GM19463 (cell line): Measurements from ENCODE around the gene PXDC1.
"Not testable (repeated sequence)": the region's sequence is repeated elsewhere in the genome, so short reads cannot be mapped to it uniquely, and the experiment has no call there.

Source experiments
- ATAC-seq: cut with Tn5 transposase; IDR thresholded peaks from one replicate; pipeline ENCODE4 v1.9.1; 2021; ENCODE audit warnings: mild to moderate bottlenecking, moderate library complexity; ENCODE audit not compliant: unreplicated experiment

Gene PXDC1

DNA sequence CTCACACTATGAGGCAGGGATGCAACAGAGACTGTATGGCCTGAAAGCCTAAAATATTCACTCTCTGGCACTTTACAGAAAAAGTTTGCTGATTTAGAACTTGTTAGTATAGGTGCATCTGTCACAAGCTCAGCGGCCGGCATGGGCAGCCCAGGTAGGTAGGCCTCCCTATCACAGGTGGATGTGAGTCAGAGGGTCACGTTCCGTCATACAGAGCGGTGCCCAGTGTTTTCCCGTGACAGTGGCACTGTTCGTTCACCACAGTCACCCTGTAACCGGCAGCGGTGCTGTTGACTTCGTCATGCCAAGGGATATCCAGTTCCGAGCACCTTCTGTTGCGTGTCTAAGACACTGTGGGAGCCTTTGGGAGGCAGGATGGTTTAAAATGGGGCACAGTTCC lies 32.9 kb upstream of the PXDC1 start:
- ATAC-seq, result no peak

DNA sequence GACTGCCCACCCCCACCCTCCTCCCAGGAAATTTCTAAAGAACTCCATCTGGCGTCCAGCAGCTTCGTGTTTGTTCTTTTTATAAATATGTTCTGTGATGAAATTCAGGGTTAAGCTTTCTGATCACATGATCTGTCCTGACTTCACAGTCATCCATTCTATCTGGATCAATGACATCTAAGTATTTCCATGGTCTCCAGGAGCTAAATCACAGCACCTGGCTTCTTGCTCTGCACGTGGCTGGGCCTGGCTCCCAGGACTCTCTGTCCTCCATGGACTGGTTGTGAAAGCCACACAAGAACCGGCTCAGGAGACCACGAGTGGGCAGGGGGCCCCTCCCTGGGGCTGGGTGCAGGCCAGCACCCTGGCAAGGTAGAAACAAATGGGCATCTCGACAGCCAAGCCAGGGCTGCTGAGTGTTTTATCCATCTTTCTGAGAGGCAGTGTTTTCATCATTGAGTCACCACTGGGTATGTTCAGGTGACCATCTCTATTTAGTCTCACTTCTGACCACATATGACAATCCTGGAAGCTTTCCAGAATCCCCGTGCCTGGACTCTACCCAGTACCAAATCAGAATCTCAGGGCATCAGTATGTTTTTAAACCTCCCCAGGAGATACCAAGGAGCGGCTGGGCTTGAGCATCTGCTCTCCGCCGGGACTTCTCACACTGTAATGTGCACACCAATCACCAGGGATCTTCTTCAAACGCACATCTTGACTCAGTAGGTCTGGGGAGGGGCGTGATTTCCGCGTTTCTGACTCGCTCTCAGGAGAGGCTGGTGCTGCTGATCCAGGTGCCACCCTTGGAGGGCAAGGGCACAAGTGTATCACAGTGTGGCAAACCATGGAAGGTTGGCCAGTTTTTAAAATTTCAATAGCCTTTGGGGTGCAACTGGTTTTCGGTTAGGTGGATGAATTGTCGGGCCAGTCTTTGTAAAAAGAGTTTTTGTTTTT lies 31.6 kb upstream of the PXDC1 start:
- no peak for ATAC-seq

DNA sequence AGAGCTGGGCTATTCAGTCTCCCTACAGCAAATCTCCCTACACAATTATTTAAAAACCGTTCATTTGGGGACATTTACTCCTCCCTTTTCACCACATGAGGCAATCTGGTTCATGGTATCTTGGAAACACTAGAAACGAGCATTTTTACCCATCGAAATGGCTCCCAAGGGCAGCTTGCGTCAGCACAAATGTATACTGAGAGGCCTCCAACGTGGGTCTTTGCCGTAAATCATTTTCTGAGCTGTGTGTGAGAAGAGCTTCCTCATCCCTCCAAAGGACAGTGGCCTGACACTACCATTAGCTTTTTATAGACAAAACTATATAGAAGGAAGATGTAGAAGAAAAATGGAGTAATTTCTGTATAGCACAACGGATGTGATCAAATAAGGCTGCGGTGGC lies 30.0 kb upstream of the PXDC1 start:
- no peak for ATAC-seq

DNA sequence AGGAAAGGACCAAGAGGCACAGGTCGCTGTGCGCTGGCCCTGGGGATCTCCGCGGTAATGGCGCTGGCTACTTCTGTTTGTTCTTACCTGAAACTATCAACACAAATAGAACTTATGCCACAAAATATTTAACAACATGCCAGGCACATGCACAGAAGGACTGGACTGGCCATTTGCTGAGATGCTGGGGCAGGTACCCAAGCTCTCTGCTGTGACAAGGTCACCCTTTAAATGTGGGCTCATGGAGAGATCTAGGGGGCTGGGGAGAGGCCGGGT lies 28.0 kb upstream of the PXDC1 start:
- no peak for ATAC-seq

DNA sequence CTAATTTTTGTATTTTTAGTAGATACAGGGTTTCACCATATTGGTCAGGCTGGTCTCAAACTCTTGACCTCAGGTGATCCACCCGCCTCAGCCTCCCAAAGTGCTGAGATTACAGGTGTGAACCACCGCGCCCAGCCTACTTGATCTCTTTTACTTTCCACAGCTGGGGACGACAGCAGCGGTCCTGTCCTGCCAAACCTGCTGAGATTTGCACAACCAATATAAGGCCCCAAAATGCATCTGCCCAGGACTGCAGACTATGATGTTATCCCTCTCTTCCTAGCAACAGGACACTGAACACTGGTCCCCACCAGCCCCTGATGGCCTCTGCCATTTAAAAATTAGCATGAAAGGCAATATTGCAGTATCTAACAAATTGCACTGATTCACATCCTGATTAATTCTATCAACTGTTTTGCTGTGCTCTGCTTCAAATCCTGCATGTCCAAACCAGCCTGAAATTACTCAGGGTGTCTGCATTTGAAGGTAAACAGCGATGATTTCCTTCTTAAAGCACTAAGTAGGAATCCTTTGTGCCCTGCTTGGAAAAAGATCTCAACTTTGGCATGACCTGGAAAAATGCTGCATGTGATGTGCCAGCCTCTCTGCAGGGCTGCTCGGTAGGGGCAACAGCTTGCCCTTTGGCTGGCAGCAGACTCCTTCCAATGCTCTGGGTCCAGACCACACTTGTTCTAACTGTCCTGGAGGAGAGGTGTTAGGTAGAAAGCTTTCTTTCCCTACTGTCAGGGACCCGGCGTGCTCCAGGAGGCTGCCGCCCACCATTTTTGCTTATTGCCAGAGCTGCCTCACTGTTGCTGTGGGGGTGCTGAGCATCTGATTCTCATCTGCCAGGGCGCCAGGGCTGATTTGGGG lies 27.4 kb upstream of the PXDC1 start:
- no peak for ATAC-seq

DNA sequence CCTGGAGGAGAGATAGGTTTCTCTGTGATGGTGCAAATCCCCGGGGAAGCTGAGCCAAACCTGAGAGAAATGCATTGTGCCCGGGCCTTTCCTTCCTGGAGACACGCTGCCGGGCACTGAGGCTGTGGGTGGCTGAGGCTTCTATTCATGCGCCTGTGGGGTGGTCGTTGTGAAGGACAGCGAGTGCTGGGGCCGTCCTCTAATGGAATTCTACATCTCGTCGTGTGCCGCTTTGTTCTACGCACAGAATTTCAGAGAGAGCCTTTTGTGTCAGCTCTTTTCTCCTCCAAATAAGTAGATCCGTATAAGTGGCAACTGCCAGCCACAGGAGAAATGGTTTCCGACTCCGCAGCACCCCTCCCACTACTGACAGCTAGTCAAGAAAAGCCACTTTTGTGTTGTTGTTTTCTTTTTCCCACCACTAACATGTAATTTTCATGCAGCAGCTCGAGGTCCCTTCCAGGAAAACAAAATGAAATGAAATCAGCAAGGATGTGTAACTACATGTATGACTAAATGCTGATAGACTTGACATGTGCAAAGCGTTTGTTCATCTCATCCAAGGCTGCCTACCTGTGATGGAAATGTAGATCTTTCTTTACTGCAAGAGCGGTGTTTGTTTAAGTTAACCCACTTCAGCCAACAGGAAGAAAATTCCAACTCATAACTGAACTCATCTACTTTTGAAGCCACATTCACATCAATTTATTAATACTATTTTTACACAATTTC lies 26.4 kb upstream of the PXDC1 start:
- no peak for ATAC-seq

DNA sequence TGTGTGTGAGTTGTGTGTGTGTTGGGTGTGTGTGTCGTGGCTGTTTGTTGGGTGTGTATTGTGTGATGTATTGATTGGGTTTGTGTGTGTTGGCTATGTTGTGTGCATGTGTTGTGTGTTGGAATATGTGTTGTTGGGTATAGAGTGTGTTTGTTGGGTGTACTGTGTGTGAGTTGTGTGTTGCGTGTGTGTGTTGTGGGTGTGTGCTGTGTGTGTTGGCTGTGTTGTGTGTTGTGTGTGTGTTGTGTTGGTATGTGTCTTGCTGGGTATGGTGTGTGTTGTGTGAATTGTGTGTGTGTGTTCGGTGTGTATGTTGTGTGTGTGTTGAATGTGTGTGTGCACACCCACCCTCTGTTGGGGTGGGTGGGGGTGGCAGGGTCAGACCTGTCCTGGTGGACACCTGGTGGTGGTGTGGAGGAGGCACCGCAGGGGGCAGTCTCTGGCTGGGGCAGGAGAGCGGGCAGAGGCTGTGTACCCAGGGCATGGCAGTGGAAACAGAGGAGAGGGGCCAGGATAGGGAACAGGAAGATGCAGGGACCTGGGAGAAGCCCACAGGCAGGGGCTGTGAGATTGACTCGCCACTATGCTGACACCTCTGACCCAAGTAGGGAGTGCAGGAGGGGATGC lies 25.5 kb upstream of the PXDC1 start:
- ATAC-seq, result no peak

DNA sequence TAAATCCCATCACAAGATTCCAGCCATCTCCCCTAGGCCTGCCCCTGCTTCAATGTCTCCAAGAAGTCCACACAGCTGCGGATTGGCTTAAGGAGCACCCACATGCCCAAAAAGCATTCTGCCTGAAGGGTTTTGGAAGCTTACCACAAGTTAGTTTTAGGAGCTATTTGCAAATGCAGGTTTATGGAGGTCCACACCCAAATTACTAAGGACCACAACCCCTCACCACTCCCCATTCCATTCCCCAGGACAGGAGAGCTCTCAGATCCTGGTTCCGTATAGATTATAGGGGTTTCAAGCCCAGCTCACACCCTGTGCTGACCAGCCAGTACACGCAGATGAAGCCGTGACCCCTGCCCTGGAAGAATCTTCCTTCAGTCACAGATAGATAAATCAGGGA lies 24.3 kb upstream of the PXDC1 start:
- no peak for ATAC-seq

DNA sequence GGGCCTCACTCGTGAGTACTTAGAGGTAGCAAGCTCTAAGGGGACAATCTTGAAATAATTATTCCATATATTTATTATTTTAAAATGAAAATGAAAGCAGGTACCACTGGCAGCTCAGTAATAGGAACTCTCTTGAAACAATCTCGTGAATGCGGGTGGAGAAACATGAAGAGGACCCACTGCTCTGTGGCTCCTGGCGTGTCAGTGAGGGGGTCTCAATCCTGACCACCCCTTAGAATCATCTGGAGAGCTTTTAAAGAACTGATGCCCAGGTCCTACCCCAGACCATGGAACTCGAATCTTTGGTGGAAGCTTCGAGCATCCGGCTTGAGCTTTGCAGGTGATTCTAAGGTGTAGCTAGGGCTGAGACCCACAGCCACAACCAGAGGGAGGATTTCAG lies 23.9 kb upstream of the PXDC1 start:
- no peak for ATAC-seq

DNA sequence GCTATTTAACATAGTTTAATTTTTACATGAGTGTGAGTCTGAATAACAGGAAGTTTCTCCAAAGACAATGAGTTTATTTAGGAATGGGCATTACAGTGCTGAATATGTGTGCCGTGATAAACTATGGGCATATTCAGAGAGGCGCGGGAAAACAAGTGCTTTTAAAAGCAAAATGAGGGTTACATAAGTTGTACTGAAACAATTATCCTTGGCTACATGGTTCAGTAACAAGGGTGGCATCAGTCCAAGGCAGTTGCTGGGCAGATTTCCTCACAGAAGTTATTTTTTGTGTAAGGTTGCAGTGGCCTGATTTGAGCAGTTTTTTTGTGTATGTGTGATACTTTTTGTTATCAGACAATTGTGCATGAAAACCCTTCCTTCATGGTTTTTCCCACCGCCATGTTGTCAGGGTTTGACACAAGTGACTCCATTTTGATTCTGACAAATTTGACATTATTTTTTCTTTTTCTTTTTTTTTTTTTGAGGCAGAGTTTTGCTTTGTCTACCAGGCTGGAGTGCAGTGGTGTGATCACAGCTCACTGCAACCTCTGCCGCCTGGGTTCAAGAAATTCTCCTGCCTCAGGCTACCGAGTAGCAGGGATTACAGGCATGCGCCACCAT lies 22.3 kb upstream of the PXDC1 start:
- ATAC-seq, result no peak

DNA sequence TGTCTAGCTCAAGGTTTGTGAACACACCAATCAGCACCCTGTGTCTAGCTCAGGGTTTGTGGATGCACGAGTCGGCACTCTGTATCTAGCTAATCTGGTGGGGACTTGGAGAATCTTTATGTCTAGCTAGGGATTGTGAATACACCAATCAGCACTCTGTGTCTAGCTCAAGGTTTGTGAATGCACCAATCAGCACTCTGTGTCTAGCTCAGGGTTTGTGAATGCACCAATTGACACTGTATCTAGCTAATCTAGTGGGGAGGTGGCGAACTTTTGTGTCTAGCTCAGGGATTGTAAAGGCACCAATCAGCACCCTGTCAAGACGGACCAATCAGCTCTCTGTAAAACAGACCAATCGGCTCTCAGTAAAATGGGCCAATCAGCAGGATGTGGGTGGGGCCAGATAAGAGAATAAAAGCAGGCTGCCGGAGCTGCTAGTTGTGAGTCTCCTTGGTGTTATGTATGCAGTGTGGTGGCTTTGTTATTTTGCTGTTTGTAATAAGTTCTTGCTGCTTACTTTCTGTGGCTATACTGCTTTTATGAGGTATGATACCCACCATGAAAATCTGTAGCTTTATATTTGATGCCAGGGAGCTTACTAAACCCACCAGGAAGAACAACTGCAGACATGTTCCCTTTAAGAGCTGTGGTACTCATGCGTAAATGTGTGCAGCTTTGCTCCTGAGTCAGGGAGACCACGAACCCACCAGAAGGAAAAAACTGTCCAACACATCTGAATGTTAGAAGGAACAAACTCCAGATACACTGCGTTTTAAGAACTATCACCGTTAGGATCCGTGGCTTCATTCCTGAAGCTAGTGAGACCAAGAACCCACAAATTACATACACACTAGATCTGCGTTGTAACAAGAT lies 20.9 kb upstream of the PXDC1 start:
- ATAC-seq, result not testable (repeated sequence)

DNA sequence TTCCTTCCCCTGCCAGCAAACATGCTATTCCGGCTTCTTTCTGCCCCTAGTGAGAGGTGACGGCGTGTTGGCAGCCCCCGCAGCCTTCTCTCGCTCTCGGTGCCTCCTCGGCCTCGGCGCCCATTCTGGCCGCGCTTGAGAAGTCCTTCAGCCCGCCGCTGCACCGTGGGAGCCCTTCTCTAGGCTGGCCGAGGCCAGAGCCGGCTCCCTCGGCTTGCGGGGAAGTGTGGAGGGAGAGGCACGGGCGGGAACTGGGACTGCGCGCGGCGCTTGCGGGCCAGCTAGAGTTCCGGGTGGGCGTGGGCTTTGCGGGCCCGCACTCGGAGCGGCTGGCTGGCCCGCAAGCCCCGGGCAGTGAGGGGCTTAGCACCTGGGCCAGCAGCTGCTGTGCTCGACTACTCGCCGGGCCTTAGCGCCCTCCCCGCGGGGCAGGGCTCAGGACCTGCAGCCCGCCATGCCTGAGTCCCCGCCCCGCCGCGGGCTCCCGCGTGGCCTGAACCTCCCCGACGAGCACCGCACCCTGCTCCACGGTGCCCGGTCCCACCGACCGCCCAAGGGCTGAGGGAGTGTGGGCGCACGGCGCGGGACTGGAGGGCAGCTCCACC lies 20.0 kb upstream of the PXDC1 start:
- ATAC-seq, result no peak

DNA sequence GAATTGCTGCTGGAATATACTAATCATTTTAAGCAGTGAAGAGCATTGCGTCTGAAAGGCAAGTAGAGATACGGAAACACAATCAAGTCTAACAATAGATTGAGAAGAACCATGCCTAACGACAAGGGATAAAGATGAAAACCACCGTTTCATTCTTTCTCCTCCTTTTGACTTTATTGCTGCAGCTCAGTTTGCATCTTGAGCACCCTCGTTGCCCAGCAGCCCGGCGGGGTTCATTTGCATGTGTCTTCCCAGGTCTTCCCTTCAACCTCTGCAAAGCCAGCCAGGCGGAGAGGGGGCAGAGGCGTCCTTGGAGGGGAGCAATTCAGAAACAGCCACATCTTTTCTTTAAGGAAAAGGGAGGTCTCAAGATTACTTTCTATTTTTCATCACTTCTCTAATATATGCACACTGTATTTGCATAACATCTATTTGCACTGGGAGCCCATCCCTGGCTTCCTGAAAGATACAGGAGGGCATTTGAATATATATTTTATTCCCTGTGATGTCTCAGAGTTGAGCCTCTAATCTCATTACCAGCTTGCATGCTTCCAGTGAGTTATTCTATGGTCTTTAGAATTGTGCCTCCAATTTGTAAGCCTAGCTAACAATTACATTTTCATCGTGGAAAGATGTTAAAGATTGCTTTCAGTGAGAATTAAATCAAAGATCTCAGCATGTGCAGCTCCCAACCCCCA lies 18.7 kb upstream of the PXDC1 start:
- no peak for ATAC-seq

DNA sequence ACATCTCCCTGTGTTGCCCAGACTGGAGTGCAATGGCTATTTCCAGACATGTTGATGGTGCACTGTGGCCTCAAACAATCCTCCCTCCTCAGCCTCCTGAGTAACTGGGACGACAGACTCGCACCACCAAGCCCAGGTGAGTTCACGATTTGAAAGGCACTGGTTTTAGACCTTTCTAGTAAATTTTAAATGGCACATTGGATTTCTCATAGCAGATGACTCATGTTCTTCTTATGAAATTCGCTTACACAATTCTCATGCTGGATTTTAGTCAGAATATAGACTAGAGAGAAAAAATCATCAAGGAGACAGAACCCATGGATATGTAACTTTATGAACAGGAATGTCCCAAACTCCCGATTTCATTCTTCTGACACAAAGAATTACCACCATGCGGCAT lies 18.1 kb upstream of the PXDC1 start:
- ATAC-seq, result no peak

DNA sequence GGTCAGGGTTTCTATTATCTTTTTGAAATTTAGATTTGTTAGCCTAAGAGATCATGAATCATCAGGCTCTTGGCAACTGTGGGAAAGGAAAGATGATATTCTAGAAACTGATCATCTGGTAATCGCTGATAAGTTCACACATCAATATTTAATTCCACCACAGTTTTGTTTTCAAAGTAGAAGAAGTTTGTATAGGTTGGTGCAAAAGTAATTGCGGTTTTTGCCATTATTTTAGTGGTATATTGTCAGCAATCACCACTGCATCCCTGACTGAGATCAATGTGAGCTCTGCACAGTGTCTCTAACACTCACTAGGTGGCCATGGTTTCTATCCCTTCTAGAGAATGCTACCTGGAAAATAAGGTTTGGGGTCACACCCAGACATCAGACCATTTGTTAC lies 17.0 kb upstream of the PXDC1 start:
- ATAC-seq, result no peak

DNA sequence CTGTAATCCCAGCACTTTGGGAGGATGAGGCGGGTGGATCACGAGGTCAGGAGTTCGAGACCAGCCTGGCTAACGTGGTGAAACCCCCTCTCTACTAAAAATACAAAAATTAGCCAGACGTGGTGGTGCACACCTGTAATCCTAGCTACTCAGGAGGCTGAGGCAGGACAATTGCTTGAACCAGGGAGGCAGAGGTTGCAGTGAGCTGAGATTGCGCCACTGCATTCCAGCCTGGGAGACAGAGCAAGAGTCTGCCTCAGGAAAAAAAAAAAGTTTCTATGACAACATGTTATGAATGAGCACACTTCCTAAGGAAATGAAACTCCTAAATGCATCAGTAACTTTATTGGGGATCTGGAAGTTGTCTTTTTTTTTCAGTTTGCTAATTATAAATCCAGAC lies 16.0 kb upstream of the PXDC1 start:
- not testable (repeated sequence) for ATAC-seq

DNA sequence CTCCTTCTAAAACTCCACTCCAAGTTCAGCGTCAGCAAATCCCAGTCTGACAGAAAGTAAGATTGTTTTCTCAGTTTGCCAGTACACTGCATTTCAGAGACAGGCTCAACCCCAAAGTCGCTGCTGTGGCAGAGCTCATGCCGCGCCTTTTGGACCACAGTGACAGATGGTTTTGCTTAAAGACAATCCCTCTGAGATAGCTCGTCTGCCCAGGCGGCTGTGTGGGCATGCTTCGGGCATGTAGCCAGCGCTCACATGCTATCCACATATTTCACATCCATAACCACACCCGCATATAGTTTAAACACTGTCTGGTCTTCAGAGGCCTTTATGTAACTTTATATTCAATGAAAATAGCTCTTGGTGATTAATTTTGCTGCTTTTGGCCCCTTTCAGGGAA lies 14.7 kb upstream of the PXDC1 start:
- ATAC-seq, result no peak

DNA sequence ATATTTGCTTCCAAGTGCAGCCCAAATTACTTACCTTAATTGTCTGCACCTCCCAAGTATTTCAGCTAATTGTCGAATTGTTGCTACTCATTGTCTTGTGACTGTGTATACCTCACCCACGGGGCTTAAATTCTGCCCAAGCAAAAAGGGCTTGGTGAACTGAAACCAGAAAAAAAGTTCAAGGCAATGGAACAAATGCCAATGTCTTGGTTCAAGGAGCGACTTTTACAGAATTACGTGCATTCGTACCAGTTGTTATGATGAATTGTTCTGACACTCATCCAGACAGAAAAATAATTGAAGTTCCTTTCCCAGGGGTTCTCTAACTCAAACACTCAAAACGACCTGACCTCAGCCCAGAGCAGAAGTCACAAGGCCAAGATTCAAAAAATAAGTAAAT lies 13.9 kb upstream of the PXDC1 start:
- ATAC-seq, result no peak
